Fibroblast of skin of right quadriceps (primary cell): ENCODE data around the gene HPX.

Source experiments
- DNase-seq: peaks from one replicate; pipeline ENCODE4 v3.0.0-alpha.2; 2013

The HPX gene

DNA sequence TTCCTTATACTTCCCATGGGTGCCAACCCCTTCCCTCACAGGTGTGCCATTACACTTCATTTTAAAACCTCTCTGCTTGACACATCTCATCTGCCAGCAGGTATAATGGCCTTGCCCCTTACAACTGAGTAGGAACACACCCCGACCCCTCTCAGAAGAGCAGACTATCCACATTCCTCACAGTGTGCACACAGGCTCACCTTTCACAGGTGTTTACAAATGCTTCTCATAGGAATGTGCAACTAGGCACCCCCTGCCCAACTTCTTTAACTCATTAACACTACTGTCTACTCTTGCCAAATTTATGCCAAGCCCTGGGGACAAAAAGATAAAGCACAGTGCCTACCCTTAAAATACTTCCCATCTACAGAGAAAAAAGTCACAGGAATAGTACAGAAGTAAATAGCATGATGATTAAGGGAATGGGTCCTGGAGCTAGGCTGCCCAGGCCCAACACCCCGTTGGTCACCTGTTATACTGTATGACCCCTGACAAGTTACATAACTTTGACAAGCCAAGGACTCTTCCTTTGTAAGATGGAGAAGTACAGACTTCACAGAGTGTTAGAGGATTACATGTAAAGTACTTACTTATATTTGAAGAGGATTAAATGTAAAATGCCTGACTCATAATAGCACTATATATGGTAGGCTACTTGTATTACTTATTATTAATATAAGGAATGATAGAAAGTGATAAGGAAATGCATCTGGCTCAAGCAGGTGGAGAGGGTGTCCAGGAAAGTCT, 17.7 kb upstream of the HPX start:
- DNase-seq, result no peak

DNA sequence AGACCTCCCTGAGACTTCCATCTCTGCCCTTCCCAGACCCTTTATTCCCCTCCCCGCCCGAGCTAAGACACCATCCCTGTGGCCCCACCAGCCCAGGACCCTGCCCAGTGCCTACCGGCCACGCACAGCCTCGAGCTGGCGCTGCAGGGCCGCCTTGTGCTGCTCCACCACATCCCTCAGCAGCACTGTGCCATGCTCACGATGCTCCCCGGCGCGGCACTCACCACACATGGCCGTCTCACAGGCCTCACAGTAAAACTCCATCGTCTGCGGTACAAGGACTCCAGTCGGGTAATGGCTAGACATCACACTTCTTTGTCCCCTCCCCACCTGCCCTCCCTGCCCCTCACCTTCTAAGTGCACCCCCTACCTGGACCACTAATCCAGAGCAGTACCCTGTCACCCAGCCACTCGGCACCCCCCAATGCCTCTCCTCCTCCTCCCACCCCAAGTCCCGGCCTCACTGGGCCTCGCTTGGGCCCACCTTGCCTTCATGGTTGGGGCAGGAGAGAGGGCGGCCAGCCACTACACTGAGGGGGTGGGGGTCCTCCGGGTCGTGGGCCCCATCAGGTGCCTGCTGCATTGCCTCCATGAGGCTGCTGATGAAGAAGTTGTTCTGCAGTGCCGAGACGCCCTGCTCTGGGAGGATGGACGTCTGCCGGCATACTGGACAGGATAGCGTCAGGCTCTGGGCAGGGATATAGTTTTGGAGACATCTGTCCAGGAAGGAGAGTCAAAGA, 17.0 kb upstream of the HPX start:
- no peak for DNase-seq

DNA sequence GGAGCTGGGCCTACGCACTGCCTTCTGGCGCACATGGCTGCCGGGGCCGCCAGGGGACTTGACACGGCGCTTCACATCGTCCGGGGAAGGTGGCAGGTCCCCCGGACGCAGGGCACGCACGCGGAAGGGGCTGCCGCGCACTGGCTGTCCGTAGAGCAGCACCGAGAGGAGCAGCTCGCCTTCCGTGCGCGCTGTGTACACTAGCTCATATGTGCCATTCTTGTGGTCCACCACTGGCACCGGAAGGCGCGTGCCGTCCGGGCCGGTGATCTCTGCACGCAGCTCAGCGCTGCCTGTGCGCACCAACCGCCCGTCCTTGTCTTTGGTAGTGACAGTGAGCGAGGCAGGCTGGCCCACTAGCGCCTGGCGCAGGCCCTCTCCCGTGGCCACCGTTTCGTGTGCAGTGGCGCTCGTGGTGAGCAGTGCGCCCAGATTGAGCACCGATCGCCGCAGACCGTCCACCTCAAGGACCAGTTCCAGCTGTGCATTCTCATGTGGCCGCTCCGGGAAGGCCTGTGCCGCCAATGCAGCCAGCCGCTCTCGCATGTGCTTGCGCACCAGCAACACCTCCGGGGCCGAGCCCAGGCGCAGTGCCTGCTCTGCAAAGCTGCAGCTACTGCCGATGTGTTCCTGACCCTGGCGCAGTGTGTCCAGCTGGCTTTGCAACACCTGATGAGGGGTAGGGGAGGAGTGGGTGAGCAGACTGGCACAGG, 15.7 kb upstream of the HPX start:
- DNase-seq, result no peak

DNA sequence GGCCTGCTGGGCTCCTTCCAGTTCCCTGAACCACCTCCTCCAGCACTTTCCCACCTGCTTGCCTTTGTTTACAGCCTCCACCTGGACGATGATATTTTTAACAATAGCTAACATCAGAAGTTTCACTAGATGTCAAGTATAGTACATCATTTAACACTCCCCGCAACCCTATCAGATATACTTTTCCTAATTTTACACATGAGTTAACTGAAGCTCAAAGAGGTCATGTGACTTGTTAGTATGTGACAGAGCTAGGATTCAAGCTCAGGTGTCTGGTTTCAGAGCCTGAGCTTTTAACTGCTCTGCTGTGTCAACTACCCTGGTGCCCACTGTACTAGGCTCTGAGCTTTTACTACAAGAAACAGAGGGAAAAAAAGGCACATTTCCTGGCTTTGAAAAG, 14.3 kb upstream of the HPX start:
- no peak for DNase-seq

DNA sequence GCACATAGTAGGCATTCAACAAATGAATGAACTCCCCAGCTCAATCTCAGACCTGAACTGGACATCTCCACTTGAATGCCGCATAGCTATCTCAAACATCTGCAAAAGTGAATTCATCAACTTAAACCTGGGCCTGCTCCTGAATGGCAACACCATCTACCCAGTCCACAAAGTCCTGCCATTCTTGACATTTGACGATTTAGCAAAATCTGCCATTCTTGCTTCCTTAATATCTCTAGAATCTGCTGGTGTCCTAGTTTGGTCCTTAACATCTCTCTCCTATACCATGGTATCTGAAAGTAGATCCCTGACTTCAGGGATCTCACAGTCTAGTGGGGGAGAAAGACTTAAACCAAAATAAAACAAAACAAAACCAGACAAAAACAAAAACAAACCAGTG, 12.4 kb upstream of the HPX start:
- DNase-seq, result no peak

DNA sequence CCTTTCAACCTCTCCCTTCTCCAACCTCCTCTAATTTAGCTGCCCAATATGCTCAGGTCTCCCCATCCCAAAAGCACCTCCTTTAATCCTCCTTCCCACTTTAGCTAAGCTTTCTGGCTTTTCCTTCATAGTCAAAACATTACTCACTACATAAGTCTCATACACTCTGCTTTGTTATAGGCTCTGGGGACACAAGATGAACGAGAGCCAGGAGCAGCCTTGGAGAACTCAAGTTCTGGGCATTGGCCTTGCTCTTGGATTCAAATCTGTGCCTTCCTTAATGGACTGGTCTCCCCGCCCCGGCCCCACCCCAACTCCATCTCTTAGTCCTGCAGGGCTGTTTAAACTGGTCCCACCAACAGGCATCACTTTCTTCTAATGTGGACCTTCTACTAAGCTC, 11.4 kb upstream of the HPX start:
- peak; percentile 33 for DNase-seq

DNA sequence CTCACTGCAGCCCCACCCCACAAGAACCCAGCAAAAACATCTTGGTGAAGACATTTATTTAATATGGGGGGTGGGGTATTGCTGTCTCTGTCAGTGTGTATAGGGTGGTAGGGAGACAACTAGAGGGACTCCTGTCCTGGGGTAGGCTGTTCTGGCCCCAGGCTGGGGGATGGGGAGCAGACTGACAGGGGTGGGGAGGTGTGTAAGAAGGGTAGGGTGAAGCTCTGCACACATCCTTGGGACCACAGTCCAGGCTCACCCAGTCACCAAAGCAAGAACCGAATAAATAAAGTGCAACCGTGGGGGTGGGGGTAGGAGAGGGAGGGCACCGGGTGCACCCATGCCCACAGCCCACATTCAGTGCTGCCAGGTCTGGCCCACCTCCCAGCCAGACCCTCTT, 7.8 kb upstream of the HPX start:
- DNase-seq, result no peak

DNA sequence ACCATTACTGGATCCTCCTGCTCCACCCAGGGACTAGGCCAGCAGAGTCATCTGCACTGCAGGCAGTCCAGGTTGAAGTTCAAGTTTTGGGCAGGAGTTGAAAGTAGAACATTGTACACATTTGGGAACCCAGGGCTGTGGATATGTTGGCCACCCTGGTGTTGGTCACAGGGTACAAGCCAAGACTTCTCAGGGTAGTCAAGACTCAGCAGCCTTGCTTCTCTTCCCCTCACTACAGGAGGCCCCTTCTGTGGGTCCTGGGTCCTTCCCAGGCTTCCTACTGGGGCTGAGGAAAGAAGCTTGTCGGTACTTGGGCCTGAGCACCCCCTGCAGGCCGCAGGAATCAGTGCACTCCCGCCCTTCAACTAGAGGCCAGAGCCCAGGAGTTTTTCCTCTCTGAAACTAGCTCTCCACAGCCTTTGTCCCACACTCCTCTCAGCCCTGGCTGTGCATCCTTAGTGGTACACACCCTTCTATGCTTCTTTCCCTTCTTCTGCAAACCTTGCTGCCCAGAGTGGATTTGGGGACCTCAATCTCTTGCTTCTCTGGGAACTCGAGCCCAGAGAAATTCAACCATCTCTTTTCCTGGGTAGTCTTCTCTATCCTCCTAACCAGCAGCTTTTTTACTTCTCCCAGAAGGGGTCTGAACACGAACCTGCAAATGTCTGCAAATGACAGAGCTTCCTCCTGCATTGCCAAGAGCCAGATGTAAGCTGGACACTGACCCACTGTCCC, 2.6 kb upstream of the HPX start:
- DNase-seq, result peak; percentile 48

DNA sequence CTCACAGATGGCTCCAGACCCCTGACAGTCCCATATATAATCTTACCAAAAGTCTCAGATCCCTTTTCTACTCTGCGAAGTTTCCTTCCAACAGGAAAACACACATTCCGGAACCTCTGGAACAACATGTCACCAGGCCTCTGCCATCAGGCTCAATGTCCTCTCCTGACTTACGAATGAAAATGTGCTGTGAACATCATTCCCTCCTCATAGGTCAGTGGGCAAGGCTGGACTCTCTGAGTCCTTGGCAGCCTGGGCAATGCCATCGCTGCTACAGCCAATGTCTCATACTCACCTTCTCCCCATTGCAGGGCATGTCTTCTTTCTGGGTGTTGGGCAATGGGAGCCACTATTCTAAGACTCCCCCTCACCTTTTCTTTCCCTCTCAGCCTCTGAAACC, 1.7 kb upstream of the HPX start:
- no peak for DNase-seq

DNA sequence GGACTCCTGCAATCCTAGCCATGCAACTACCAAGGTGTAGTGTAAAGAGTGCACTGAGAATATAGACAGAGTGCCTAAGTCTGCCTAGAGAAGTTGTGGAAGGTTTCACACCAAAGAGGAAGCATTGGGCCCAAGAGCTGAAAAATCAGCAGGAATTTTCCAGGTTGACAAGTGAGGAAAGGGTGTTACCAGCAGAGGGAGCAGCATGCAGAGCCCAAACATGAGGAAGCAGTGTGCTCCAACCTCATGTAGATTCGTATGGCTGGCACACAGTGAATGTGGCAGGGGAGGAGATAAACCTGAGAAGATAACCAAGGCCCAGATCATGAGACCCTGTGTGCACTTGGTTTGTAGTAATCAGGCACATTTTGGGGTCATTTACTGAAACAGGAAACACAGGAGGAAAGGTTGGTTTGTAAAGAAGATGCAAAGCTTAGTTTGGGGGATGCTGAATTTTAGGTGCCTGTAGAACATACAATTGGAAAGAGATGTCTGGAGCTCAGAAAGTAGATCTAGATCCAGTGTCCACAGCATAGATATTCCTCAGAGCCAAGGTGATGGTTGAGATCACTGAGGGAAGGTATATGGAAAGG, 1.7 kb downstream of the HPX start:
- peak; percentile 33 for DNase-seq

DNA sequence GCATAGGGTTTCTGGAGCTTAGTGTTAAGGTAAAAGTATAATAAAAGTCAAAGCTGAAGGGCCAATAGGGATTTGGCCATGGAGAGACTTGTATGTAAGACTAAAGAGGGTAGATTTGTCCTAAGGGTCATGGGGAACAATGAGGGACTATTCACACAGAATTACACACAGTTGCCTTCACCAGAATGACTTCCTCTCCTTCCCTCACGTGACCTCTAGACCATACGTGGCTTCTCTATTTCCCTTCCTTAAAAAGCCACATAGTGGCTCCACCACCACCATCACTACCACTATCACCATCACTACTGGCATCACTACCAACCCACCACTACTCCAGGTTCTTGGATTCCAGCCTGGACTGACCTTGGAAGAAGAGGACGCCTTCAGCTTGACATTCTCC, 2.8 kb downstream of the HPX start:
- DNase-seq, result no peak

DNA sequence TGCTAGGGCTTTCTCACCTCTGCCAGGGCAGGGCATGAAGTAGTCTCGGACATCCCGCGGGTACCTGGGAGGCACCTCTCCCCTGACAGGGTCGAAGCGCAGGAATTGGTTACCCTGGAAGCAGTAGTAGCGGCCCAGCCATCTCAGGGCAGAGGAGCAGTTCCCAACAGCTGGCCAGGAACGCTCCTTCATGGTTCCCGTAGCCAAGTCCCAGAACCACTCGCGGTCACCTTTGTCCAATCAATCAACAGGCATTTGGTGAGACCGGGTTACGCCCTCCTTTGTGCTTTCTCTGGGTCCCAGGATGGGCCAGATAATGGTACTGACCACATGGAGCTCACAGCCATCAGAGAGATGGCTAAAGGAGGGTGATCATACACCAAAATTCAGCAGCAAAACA, 3.4 kb downstream of the HPX start:
- no peak for DNase-seq

DNA sequence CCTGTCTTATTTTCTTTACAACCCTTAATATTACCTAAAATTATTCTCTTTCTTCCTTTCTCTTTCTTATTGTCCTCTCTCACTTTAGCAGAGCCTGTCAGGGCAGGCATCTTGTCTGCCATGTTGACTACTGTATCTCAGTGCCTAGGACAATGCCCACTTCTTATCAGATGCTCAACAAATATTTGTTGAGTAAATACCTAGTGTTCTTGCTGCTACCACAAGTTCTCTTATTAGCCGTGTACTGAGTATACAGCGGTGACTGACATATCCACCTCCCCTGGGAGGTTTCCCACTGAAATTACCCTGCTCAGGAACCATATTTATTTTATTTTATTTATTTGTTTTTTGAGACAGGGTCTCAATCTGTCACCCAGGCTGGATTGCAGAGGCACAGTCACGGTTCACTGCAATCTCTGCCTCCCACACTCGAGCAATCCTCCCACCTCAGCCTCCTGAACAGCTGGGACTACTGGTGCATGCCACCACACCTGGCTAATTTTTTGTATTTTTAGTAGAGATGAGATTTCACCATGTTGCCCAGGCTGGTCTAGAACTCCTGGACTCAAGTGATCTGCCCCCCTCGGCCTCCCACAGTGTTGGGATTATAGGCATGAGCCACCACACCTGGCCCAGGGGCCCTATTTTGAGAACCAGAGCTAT, 6.7 kb downstream of the HPX start:
- DNase-seq, result no peak

DNA sequence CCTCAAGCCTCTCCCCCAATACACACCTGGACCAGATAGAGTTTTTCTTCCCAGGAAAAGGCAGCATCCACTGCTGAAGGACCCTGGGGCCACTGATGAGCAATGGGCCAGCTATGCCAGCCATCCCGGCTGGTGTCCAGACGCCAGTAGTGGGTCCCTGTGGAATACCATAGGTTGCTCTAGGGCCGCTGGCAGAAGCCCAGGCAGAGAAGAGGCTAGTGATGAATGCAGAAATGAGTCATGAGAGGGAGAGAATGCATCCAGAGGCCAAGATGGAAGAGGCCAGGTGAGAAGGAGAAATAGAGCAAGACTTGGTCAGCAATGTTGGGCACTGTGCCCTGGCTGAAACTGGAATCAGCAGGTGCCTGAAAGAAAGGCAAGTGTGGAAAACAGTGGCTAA, 8.9 kb downstream of the HPX start:
- DNase-seq, result peak; percentile 74

DNA sequence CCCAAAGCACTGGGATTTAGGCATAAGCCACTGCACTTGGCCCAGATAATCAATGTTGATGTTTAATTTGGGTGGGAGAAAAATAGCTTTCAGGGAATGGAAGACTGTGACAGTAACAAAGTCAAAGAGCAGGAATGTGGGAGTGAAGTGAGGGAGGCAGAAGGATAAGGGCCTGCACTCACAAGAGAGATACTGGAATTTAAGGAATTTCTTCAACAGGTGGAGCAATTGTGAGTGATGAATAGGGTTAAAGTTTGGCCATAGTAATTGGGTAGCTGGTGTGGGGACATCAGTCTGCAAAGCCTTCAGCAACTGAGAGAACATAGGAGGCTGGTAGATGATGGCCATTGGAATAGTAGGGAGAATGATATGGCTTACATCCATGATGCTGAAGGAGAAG, 13.3 kb downstream of the HPX start:
- no peak for DNase-seq

DNA sequence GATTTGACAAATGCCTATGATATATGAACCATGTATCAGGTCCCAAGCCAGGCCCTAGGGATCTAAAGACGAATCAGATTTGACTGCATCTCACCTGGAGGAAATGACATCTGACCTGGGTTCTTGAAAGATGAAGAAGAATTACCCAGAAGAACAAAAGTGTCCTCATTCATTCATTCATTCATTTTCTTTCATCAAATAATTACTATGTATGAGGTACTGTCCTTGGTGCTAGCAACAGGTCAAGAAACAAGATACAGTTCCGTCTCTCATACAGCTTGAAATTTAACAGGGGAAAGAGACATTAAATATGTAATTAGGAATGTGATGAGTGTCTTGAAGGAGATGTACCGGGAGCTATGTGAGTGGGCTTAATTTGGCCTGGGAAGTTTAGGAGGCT, 20.1 kb downstream of the HPX start:
- DNase-seq, result no peak

DNA sequence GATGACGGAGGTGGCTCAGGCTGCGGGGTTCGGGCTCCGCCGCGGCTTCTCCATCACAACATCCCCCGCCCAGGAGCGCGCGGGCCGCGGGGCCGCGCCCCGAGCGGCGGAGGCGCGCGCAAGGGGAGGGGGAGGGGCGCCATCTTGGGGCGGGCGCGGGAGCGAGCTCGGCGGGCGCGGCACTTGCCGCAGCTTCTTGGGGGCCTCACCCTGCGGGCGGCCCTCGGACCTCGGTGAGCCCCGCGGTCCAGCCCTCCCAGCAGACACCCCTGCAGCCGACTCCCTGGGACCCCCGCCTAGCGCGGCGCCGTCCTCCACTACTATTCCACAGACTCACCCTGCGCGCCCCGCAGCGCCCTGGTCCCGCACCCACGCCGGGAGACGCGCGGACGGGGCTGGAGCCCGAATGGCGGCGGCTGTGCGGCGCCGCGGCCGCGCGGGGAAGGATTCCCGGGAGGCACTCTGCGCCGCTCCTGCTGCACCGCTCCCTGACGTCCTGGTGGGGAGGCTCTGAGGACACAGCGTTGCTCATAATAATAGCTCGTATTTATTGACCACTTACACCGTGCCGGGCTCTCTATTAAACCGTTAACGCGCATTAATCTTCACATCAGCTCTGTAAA, 21.7 kb downstream of the HPX start, which contains the start of gene APBB1:
Gene APBB1, minus strand, starts transcription at position 86 of the 623 bp plus-strand sequence. CDS start 7,747 bp downstream, outside the sequence.
- DNase-seq, result peak; percentile 54

DNA sequence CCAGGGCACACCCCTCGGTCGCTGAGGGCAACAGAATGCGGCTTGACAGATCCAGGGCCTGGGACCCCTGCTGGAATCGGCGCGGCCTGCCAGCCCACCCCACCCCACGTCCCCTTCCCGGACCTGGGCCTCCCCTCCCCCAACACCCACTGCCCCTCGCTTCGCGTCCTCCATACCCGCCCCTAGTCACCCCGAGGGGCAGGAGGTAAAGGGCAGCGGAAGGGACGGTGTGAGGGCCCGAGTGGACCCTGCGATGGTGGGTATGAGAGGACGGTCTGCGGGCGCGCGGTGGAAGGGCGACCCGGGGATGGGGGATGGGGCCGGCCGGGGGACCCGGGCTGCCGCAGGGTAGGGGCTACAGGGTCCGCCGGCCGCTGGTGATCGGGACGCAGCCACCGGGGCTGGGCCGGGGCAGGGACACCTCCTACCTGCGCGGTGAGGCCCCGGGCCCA, 22.2 kb downstream of the HPX start:
- no peak for DNase-seq

DNA sequence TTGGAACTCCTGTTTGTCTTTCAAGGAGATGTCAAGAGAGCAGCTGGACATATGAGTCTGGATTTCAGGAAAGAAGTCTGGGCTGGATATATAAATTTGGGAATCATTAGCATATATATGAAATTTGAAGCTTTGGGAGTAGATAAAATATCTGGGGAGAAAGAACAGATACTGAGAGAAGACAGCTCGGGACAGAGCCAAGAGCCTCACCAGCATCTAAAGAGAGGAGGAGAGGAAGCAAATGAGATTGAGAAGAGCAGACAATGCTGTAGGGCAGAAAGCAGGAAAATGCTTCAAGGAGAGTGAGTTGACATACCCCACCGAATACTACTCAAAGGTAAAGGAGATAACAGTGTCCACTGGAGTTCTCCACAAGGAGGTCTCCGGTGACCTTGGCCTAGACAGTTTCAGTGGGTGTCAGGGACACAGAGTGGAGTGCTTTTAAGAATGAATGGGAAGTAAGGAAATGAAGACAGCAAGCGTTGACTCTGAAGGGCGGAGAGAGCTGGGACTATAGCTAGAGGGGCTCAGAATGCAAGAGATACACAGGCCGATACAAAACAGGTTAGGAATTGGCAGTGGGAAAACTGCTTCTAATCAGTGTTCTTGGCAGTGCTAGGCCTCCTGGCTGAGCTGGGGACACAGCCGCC, 22.8 kb downstream of the HPX start:
- no peak for DNase-seq

DNA sequence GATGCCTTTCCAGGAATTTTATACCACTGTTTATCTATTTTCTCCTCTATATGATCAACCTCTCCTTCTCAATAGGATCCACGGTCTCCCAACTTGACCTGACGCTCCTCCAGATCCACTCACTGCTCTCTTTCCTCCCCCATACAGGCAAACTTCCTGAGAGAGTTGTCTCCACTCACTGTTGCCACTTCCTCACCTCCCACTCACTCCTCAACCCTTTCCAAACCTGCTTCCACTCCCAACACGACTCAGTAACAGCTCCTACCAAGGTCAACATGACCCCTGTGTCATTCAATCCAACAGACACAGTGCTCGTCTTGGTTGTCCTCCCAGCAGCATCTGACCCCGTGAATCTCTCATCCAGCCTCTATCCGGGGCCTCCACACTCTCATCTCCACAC, 25.0 kb downstream of the HPX start:
- DNase-seq, result no peak

DNA sequence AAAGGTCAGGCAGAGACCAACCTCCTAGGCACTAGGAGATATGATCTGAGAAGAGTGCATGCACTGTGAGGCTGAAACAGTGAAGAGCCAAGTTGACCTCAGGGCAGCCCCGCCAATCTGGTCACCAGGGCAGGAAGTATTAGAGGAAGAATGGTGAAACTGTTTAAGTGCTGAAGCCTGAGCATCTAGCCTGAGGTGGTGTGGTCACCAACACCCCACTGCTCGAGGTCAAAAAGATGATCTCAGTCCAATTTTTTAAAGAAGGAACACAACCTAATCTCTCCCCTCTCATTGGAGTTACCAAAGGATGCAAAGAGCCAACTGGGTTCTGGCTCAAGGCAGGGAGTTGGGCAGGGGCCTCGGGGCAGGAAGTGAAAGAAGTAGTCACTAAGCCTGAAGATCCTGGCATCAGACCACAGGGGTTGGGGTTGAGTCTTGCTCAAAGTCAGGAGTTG, 25.9 kb downstream of the HPX start:
- no peak for DNase-seq
